A549 (cell line): ENCODE results near the gene ATP6V0E1. TPM values are rescaled to one million over a fixed set of nuclear protein-coding genes. Genes with fewer than 3 reads are reported as not detected.

Experiments
- ATAC-seq, 2 experiments: fragments of 200-7000 bp in 1 of 2; fragments of >200 bp in 1 of 2; cut with Nextera tagmentation in 1 of 2; cut with Tn5 transposase in 1 of 2; 3 replicates each; pipeline versions ENCODE4 v1.8.0 to v1.9.1; 2018 to 2020; ENCODE audit warnings: mild to moderate bottlenecking in 1 of 2, moderate library complexity in 1 of 2
- CTCF ChIA-PET: fragments of 300-600 bp; sonication (Branson Sonifier 250); formaldehyde crosslinking; extraction: SDS; loops from one replicate; lab custom pipeline; 2021; ENCODE audit warnings: antibody characterized with exemption, inconsistent platforms; lab: Yijun Ruan, JAX
- POLR2A ChIA-PET: fragments of 350-600 bp; formaldehyde crosslinking; extraction: SDS; loops from one replicate; lab custom pipeline; 2021; ENCODE audit warnings: antibody characterized with exemption, inconsistent platforms; lab: Yijun Ruan, JAX
- DNase-seq, 2 experiments: peaks; one replicate each; pipeline versions ENCODE4 v3.0.0 to v3.0.0-alpha.2; 2011 to 2016; ENCODE audit warnings: low read depth in 1 of 2, low spot score in 1 of 2
- FAIRE-seq: peaks from 2 replicates; lab custom pipeline; 2011; peaks lifted over from hg19 to GRCh38; lab: Jason Lieb, UNC
- H3K27ac ChIP-seq, 2 experiments: fragments of >200 bp; sonication (Bioruptor Twin); formaldehyde crosslinking; 3 replicates each; pipeline ENCODE4 v1.5.1; 2016 to 2017
- H3K4me1 ChIP-seq: fragments of >200 bp; sonication (Bioruptor Twin); formaldehyde crosslinking; 3 replicates; pipeline ENCODE4 v1.6.1; 2016
- H3K4me2 ChIP-seq: fragments of >200 bp; sonication (Bioruptor Twin); formaldehyde crosslinking; 3 replicates; pipeline ENCODE4 v1.6.1; 2016
- H3K4me3 ChIP-seq: fragments of >200 bp; sonication (Bioruptor Twin); formaldehyde crosslinking; 3 replicates; pipeline ENCODE4 v1.5.1; 2016
- H3K9me3 ChIP-seq: fragments of >200 bp; sonication (Bioruptor Twin); formaldehyde crosslinking; 3 replicates; pipeline ENCODE4 v1.6.1; 2016
- BHLHE40 ChIP-seq: IDR thresholded peaks from 2 replicates; pipeline ENCODE4 v1.6.1; 2012; ENCODE audit warnings: low read depth, low read length, inconsistent platforms
- CEBPB ChIP-seq, 2 experiments: fragments of >200 bp in 1 of 2; sonication (Bioruptor Twin) in 1 of 2; formaldehyde crosslinking in 1 of 2; IDR thresholded peaks; 2 replicates each; pipeline ENCODE4 v1.6.1; 2012 to 2016
- CHD2 ChIP-seq: fragments of 150-350 bp; IDR thresholded peaks from 2 replicates; pipeline ENCODE4 v1.6.1; 2014; ENCODE audit warnings: low read length; ENCODE audit not compliant: partially characterized antibody
- EHF ChIP-seq: fragments of 250-450 bp; sonication (Bioruptor Pico); IDR thresholded peaks from 2 replicates; pipeline ENCODE4 v1.5.0; 2020; ENCODE audit warnings: mild to moderate bottlenecking
- EHMT2 ChIP-seq: fragments of 200-600 bp; sonication (generic); IDR thresholded peaks from 2 replicates; pipeline ENCODE4 v1.6.1; 2016; ENCODE audit warnings: antibody characterized with exemption, low read depth, mild to moderate bottlenecking, moderate library complexity
- FOSL2 ChIP-seq, 2 experiments: fragments of 450-650 bp in 1 of 2; fragments of >200 bp in 1 of 2; sonication (Bioruptor Twin) in 1 of 2; formaldehyde crosslinking; IDR thresholded peaks; 2 replicates each; pipeline versions ENCODE4 v1.5.0 to v1.6.1; 2016 to 2020; ENCODE audit warnings: mild to moderate bottlenecking in 1 of 2, moderate library complexity in 1 of 2
- FOXS1 ChIP-seq: fragments of 250-450 bp; sonication (Bioruptor Pico); IDR thresholded peaks from 2 replicates; pipeline ENCODE4 v1.5.0; 2020; ENCODE audit warnings: mild to moderate bottlenecking, moderate library complexity
- GATA3 ChIP-seq: IDR thresholded peaks from 2 replicates; pipeline ENCODE4 v1.6.1; 2012; ENCODE audit warnings: borderline replicate concordance
- HES2 ChIP-seq: fragments of >200 bp; sonication (Bioruptor Twin); formaldehyde crosslinking; IDR thresholded peaks from 2 replicates; pipeline ENCODE4 v1.6.1; 2016
- HEYL ChIP-seq: fragments of 250-450 bp; sonication (Bioruptor Pico); IDR thresholded peaks from 2 replicates; pipeline ENCODE4 v1.8.0; 2021; ENCODE audit warnings: mild to moderate bottlenecking, moderate library complexity
- HMGXB4 ChIP-seq: fragments of 250-450 bp; sonication (Bioruptor Pico); IDR thresholded peaks from 2 replicates; pipeline ENCODE4 v1.5.0; 2021; ENCODE audit warnings: mild to moderate bottlenecking, moderate library complexity, borderline replicate concordance
- HOXA7 ChIP-seq: fragments of 250-450 bp; sonication (Bioruptor Pico); IDR thresholded peaks from 2 replicates; pipeline ENCODE4 v1.5.0; 2020; ENCODE audit warnings: mild to moderate bottlenecking, moderate library complexity
- HOXB13 ChIP-seq: fragments of 250-450 bp; sonication (Bioruptor Pico); IDR thresholded peaks from 2 replicates; pipeline ENCODE4 v1.5.0; 2020; ENCODE audit warnings: low read depth, mild to moderate bottlenecking, moderate library complexity
- HOXB5 ChIP-seq: fragments of 250-450 bp; sonication (Bioruptor Pico); IDR thresholded peaks from 2 replicates; pipeline ENCODE4 v1.5.0; 2020; ENCODE audit warnings: mild to moderate bottlenecking, moderate library complexity
- JUNB ChIP-seq: fragments of >200 bp; sonication (Bioruptor Twin); formaldehyde crosslinking; IDR thresholded peaks from 2 replicates; pipeline ENCODE4 v1.6.1; 2016
- KDM1A ChIP-seq: fragments of 200-600 bp; sonication (generic); IDR thresholded peaks from 2 replicates; pipeline ENCODE4 v1.6.1; 2016; ENCODE audit warnings: low read depth, mild to moderate bottlenecking
- KDM5A ChIP-seq: fragments of 200-600 bp; sonication (generic); IDR thresholded peaks from 2 replicates; pipeline ENCODE4 v1.6.1; 2016; ENCODE audit warnings: antibody characterized with exemption, mild to moderate bottlenecking
- MAFK ChIP-seq: fragments of 450-650 bp; IDR thresholded peaks from 2 replicates; pipeline ENCODE4 v1.6.1; 2014; ENCODE audit not compliant: partially characterized antibody
- MAZ ChIP-seq: fragments of 150-350 bp; IDR thresholded peaks from 2 replicates; pipeline ENCODE4 v1.6.1; 2014; ENCODE audit warnings: antibody characterized with exemption, low read depth, low read length, borderline replicate concordance
- NPAS2 ChIP-seq: fragments of 250-450 bp; sonication (Bioruptor Pico); IDR thresholded peaks from 2 replicates; pipeline ENCODE4 v1.8.0; 2022; ENCODE audit warnings: mild to moderate bottlenecking, moderate library complexity, borderline replicate concordance
- NR3C1 ChIP-seq: fragments of >200 bp; sonication (Bioruptor Twin); formaldehyde crosslinking; IDR thresholded peaks from 3 replicates; pipeline ENCODE4 v1.6.1; 2017
- POLR2AphosphoS2 ChIP-seq: conservative IDR thresholded peaks from 2 replicates; pipeline ENCODE4 v1.6.1; 2012; ENCODE audit warnings: low read length, improper control_type of control experiment, inconsistent platforms
- RARB ChIP-seq: fragments of 250-450 bp; sonication (Bioruptor Pico); IDR thresholded peaks from 2 replicates; pipeline ENCODE4 v1.8.0; 2021; ENCODE audit warnings: mild to moderate bottlenecking, moderate library complexity
- RFX5 ChIP-seq: fragments of 450-650 bp; IDR thresholded peaks from 2 replicates; pipeline ENCODE4 v1.7.1; 2014; ENCODE audit warnings: antibody characterized with exemption, mild to moderate bottlenecking, moderate library complexity
- RNF2 ChIP-seq: fragments of 200-600 bp; sonication (generic); IDR thresholded peaks from 2 replicates; pipeline ENCODE4 v1.6.1; 2016; ENCODE audit warnings: low read depth, mild to moderate bottlenecking, antibody characterized with exemption, moderate library complexity, borderline replicate concordance
- SMC3 ChIP-seq: fragments of >200 bp; sonication (Bioruptor Twin); formaldehyde crosslinking; IDR thresholded peaks from 3 replicates; pipeline ENCODE4 v1.6.1; 2018; ENCODE audit warnings: inconsistent platforms
- SREBF2 ChIP-seq: fragments of 450-650 bp; IDR thresholded peaks from 2 replicates; pipeline ENCODE4 v1.6.1; 2014; ENCODE audit warnings: mild to moderate bottlenecking, moderate library complexity
- TP53 ChIP-seq: fragments of 250-450 bp; sonication (Bioruptor Pico); IDR thresholded peaks from 2 replicates; pipeline ENCODE4 v1.5.0; 2021; ENCODE audit warnings: mild to moderate bottlenecking, moderate library complexity
- ZNF302 ChIP-seq: fragments of 250-450 bp; sonication (Bioruptor Pico); IDR thresholded peaks from 2 replicates; pipeline ENCODE4 v1.9.0; 2021; ENCODE audit warnings: inconsistent platforms, mild to moderate bottlenecking, moderate library complexity
- ZSCAN20 ChIP-seq: fragments of 250-450 bp; sonication (Bioruptor Pico); IDR thresholded peaks from 2 replicates; pipeline ENCODE4 v1.8.0; 2022; ENCODE audit warnings: mild to moderate bottlenecking, moderate library complexity
- WGBS: methylation state at CpG from one replicate; pipeline ENCODE4 v1.1.6; 2017; ENCODE audit errors: missing lambda C conversion rate; 5-methylcytosine and 5-hydroxymethylcytosine counted together
- polyA plus RNA-seq, 4 experiments: library from polyadenylated mRNA; depleted of rRNA in 3 of 4; stranded (reverse); fragments of >200 nt; fragmentation: RNase III in 1 of 4; extraction: RNeasy Plus Mini Kit Qiagen cat#74134 plus additional on column Dnase treatment in 1 of 4; gene quantifications; 2 replicates in 3 of 4; 3 replicates in 1 of 4; pipeline ENCODE4 v1.2.3, GENCODE V29; 2011 to 2017
- TF ChIP-seq, protein P1 (sequence below): fragments of >200 bp; sonication (Bioruptor Twin); formaldehyde crosslinking; IDR thresholded peaks from 3 replicates; pipeline ENCODE4 v1.6.1; 2016
- TF ChIP-seq, protein P2 (sequence below): fragments of 200-600 bp; sonication (generic); IDR thresholded peaks from 2 replicates; pipeline ENCODE4 v1.6.1; 2016; ENCODE audit warnings: antibody characterized with exemption, mild to moderate bottlenecking, moderate library complexity

The ATP6V0E1 gene
- polyA plus RNA-seq, 2 of the 4 experiments (the other 2 are of a cell fraction): 297 to 344 TPM

DNA sequence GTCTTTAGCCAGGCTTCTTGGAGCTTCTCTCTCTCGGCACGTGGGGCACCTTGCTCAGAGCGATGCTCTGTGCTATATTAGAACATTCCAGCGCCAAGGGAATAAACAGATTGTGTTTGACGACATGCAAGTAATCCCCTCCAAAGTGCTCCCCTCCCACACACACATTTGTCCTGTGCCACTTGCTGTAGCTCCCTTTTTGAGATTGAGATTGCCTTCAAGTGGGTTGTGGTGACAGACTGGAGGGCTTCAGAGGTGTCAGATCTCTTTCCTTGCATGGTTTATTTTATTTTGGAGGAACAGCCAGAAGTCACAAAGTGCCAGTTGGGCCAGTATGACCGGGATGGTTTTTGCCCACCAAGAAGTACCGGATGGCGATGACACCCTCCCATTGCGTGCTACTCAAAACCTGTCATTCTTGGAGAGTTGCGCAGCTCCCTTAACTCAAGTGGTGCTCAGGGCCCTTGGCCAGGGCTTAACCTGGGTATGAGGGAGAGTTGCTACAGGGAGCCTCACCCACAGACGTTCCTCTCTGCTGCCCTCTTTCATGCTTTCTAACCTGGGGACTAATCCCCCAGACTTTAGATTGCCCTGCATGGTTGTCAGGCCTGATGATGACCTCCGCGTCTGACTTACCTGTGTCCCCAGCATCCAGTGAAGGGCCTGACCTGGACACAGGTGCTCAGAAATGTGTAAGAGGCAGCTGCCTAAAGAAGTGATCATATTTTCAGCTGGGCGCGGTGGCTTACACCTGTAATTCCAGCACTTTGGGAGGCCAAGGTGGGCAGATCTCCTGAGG, 43.1 kb upstream of the ATP6V0E1 start:
- FAIRE-seq: no peak
- no peak for TF ChIP-seq RNF2
- TF ChIP-seq RARB (CRISPR knock-in tag): no peak
- TF ChIP-seq KDM5A: no peak
- TF ChIP-seq EHF (CRISPR knock-in tag): no peak
- TF ChIP-seq SREBF2: no peak
- no peak for TF ChIP-seq CHD2
- TF ChIP-seq EHMT2: no peak
- no peak for TF ChIP-seq NPAS2 (CRISPR knock-in tag)
- no peak for TF ChIP-seq SMC3
- no peak for TF ChIP-seq ZSCAN20 (CRISPR knock-in tag)
- TF ChIP-seq HOXB13 (CRISPR knock-in tag): no peak
- no peak for TF ChIP-seq NR3C1
- TF ChIP-seq, protein P1, sequence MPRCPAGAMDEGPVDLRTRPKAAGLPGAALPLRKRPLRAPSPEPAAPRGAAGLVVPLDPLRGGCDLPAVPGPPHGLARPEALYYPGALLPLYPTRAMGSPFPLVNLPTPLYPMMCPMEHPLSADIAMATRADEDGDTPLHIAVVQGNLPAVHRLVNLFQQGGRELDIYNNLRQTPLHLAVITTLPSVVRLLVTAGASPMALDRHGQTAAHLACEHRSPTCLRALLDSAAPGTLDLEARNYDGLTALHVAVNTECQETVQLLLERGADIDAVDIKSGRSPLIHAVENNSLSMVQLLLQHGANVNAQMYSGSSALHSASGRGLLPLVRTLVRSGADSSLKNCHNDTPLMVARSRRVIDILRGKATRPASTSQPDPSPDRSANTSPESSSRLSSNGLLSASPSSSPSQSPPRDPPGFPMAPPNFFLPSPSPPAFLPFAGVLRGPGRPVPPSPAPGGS: no peak
- no peak for TF ChIP-seq MAFK
- TF ChIP-seq ZNF302 (CRISPR knock-in tag): no peak
- TF ChIP-seq HMGXB4: no peak
- TF ChIP-seq, protein P2, sequence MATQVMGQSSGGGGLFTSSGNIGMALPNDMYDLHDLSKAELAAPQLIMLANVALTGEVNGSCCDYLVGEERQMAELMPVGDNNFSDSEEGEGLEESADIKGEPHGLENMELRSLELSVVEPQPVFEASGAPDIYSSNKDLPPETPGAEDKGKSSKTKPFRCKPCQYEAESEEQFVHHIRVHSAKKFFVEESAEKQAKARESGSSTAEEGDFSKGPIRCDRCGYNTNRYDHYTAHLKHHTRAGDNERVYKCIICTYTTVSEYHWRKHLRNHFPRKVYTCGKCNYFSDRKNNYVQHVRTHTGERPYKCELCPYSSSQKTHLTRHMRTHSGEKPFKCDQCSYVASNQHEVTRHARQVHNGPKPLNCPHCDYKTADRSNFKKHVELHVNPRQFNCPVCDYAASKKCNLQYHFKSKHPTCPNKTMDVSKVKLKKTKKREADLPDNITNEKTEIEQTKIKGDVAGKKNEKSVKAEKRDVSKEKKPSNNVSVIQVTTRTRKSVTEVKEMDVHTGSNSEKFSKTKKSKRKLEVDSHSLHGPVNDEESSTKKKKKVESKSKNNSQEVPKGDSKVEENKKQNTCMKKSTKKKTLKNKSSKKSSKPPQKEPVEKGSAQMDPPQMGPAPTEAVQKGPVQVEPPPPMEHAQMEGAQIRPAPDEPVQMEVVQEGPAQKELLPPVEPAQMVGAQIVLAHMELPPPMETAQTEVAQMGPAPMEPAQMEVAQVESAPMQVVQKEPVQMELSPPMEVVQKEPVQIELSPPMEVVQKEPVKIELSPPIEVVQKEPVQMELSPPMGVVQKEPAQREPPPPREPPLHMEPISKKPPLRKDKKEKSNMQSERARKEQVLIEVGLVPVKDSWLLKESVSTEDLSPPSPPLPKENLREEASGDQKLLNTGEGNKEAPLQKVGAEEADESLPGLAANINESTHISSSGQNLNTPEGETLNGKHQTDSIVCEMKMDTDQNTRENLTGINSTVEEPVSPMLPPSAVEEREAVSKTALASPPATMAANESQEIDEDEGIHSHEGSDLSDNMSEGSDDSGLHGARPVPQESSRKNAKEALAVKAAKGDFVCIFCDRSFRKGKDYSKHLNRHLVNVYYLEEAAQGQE: no peak
- no peak for TF ChIP-seq POLR2AphosphoS2
- DNase-seq: no peak
- CTCF ChIA-PET: interaction anchor here (1.1 to 25.8 kb wide), 11 partner anchors 8 to 240 kb away, joined by 3 to 480 read pairs (median 7); partner anchors contain the start of gene RPL26L1
- peaks cover 19% of the 10 kb centered on the region for H3K4me1 ChIP-seq
- POLR2A ChIA-PET: no interaction called here
- no peak for ATAC-seq
- WGBS: 96% methylated on average over 15 of the region's 15 CpGs
- no peak overlapping the region for H3K4me3 ChIP-seq
- no peak overlapping the region for H3K4me2 ChIP-seq
- peak overlapping the region; percentile 10 to 70; a peak in 4 of 6 replicates for H3K27ac ChIP-seq
- H3K9me3 ChIP-seq: no peaks in the 10 kb centered on the region

DNA sequence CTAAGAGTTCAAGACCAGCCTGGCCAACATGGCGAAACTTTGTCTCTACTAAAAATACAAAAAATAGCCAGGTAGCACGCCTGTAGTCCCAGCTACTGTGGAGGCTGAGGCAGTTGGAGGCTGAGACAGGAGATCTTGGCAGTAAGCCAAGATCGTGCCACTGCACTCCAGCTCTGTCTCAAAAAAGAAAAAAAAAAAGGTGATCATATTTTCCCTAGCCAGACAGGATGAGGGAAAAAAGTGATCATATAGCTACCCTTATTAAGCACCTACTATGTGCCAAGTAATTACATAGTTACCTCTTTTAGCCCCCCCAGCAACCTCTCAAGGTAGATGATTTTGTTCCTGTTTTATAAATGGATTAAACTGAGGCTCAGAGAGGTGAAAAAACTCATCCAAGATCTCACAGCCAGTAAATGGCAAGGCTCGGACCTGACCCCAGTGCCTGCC, 42.5 kb upstream of the ATP6V0E1 start:
- H3K4me2 ChIP-seq: no peak overlapping the region
- H3K9me3 ChIP-seq: no peaks in the 10 kb centered on the region
- no peak for ATAC-seq
- no peak for FAIRE-seq
- WGBS: 62% methylated on average over 4 of the region's 4 CpGs
- no peak for DNase-seq
- no peak overlapping the region for H3K4me3 ChIP-seq
- H3K27ac ChIP-seq: peak overlapping the region; percentile 10 to 70; a peak in 4 of 6 replicates
- peaks cover 19% of the 10 kb centered on the region for H3K4me1 ChIP-seq
- ChIA-PET POLR2A (no interaction called here), CTCF (interaction anchor here (1.9 to 25.8 kb wide), 7 partner anchors 7 to 231 kb away, joined by 7 to 480 read pairs (median 33); partner anchors contain the start of gene RPL26L1)
- no peak for TF ChIP-seq HOXA7
- TF ChIP-seq FOSL2 (IDR thresholded peaks at IDR 0.05): no peak
- TF ChIP-seq FOSL2 (CRISPR knock-in tag; IDR thresholded peaks at IDR 0.05): no peak
- no peak for TF ChIP-seq RFX5
- TF ChIP-seq TP53 (CRISPR knock-in tag): no peak
- no peak for TF ChIP-seq HEYL (CRISPR knock-in tag)
- TF ChIP-seq GATA3: no peak
- no peak for TF ChIP-seq KDM1A
- no peak for TF ChIP-seq HES2
- no peak for TF ChIP-seq HOXB5
- no peak for TF ChIP-seq CEBPB (IDR thresholded peaks at IDR 0.05)
- TF ChIP-seq MAZ: no peak
- TF ChIP-seq SREBF2: no peak
- TF ChIP-seq FOXS1: no peak
- no peak for TF ChIP-seq BHLHE40
- TF ChIP-seq JUNB: no peak
